Astrocyte (in vitro differentiated cells and primary cell): Measurements from ENCODE around the gene TRAF3IP3. TPM values are rescaled to one million over a fixed set of nuclear protein-coding genes. Genes with fewer than 3 reads are reported as not detected.

Source experiments
- DNase-seq: peaks from one replicate; pipeline ENCODE4 v3.0.0-alpha.2; 2010; ENCODE audit warnings: low read depth
- FAIRE-seq: peaks from 2 replicates; lab custom pipeline; 2011; peaks lifted over from hg19 to GRCh38; lab: Jason Lieb, UNC
- H2AFZ ChIP-seq: 2 replicates; pipeline ENCODE4 v1.6.0; 2012; ENCODE audit warnings: low read depth, low read length, inconsistent platforms
- H3K27ac ChIP-seq: 2 replicates; pipeline ENCODE4 v1.5.1; 2011; ENCODE audit warnings: low read depth, low read length, inconsistent platforms
- H3K27me3 ChIP-seq: 2 replicates; pipeline ENCODE4 v1.6.0; 2011; ENCODE audit warnings: low read length, inconsistent platforms; ENCODE audit not compliant: insufficient read depth
- H3K36me3 ChIP-seq: 2 replicates; pipeline ENCODE4 v1.5.1; 2011; ENCODE audit warnings: low read length, inconsistent platforms; ENCODE audit not compliant: insufficient read depth
- H3K4me1 ChIP-seq: 2 replicates; pipeline ENCODE4 v1.5.1; 2011; ENCODE audit warnings: low read length, inconsistent platforms; ENCODE audit not compliant: insufficient read depth
- H3K4me2 ChIP-seq: 2 replicates; pipeline ENCODE4 v1.6.0; 2012; ENCODE audit warnings: low read length, inconsistent platforms
- H3K4me3 ChIP-seq: 2 replicates; pipeline ENCODE4 v1.5.1; 2011; ENCODE audit warnings: low read depth, mild to moderate bottlenecking, low read length, inconsistent platforms; ENCODE audit not compliant: insufficient read depth
- H3K79me2 ChIP-seq: 2 replicates; pipeline ENCODE4 v1.6.0; 2012; ENCODE audit warnings: mild to moderate bottlenecking, low read length, inconsistent platforms; ENCODE audit not compliant: insufficient read depth
- H3K9ac ChIP-seq: 2 replicates; pipeline ENCODE4 v1.6.0; 2012; ENCODE audit warnings: mild to moderate bottlenecking, low read length, inconsistent platforms
- H3K9me3 ChIP-seq: 2 replicates; pipeline ENCODE4 v1.5.1; 2012; ENCODE audit warnings: low read depth, mild to moderate bottlenecking, low read length, inconsistent platforms; ENCODE audit not compliant: insufficient read depth
- H4K20me1 ChIP-seq: 2 replicates; pipeline ENCODE4 v1.6.0; 2012; ENCODE audit warnings: low read length, inconsistent platforms; ENCODE audit not compliant: insufficient read depth
- H3K27ac Mint-ChIP-seq: one replicate; pipeline ENCODE4 v1.8.0; 2021; ENCODE audit warnings: mild to moderate bottlenecking, mixed read lengths; ENCODE audit not compliant: unreplicated experiment
- H3K27me3 Mint-ChIP-seq: one replicate; pipeline ENCODE4 v1.8.0; 2021; ENCODE audit warnings: low read depth, mixed read lengths; ENCODE audit not compliant: unreplicated experiment
- H3K36me3 Mint-ChIP-seq: one replicate; pipeline ENCODE4 v1.8.0; 2021; ENCODE audit warnings: low read depth, mixed read lengths; ENCODE audit not compliant: unreplicated experiment
- H3K4me1 Mint-ChIP-seq: one replicate; pipeline ENCODE4 v1.8.0; 2021; ENCODE audit warnings: low read depth, mixed read lengths; ENCODE audit not compliant: unreplicated experiment
- H3K4me3 Mint-ChIP-seq: one replicate; pipeline ENCODE4 v1.8.0; 2021; ENCODE audit warnings: mild to moderate bottlenecking, moderate library complexity, mixed read lengths; ENCODE audit not compliant: unreplicated experiment
- H3K9me3 Mint-ChIP-seq: one replicate; pipeline ENCODE4 v1.8.0; 2021; ENCODE audit warnings: mild to moderate bottlenecking, mixed read lengths; ENCODE audit not compliant: unreplicated experiment
- CTCF ChIP-seq: IDR thresholded peaks from 2 replicates; pipeline ENCODE4 v1.5.1; 2011; ENCODE audit warnings: low read depth, mild to moderate bottlenecking, inconsistent platforms, low read length, moderate library complexity; ENCODE audit not compliant: insufficient read depth
- EZH2 ChIP-seq: IDR thresholded peaks from 2 replicates; pipeline ENCODE4 v1.6.1; 2012; ENCODE audit warnings: mild to moderate bottlenecking, low read length, inconsistent platforms; ENCODE audit not compliant: insufficient read depth
- total RNA-seq: library from RNA; stranded (reverse); gene quantifications from 2 replicates; pipeline ENCODE4 v1.2.1, GENCODE V29; 2021

The TRAF3IP3 gene
- total RNA-seq, 1 donor from 2014 or later = not detected

- H3K4me1 ChIP-seq = peaks cover 13% of the 10 kb centered on the region
- DNase-seq (peak; percentile 91), FAIRE-seq (peak; percentile 66)
- no peaks in the 10 kb centered on the region for H3K27me3 Mint-ChIP-seq
- no peaks in the 10 kb centered on the region for H4K20me1 ChIP-seq
- peak within 1 kb of the TSS; percentile 87 for H3K27ac ChIP-seq
- peak within 1 kb of the TSS; percentile 92 for H3K27ac Mint-ChIP-seq
- H3K36me3 ChIP-seq = no peaks in the 10 kb centered on the region
- peaks cover 10% of the 10 kb centered on the region for H3K79me2 ChIP-seq
- H3K4me3 Mint-ChIP-seq = peak within 1 kb of the TSS; percentile 96
- peak within 1 kb of the TSS; percentile 97 for H3K9ac ChIP-seq
- no peaks in the 10 kb centered on the region for H3K9me3 ChIP-seq
- H3K4me2 ChIP-seq = peak within 1 kb of the TSS; percentile 95
- H3K4me3 ChIP-seq = peak within 1 kb of the TSS; percentile 96
- H3K27me3 ChIP-seq = no peaks in the 10 kb centered on the region
- peak within 1 kb of the TSS; percentile 95 for H2AFZ ChIP-seq
- H3K36me3 Mint-ChIP-seq = peaks cover 7% of the 10 kb centered on the region
- TF ChIP-seq CTCF (no peak), EZH2 (no peak)
- H3K4me1 Mint-ChIP-seq = peaks cover 4% of the 10 kb centered on the region
- no peaks in the 10 kb centered on the region for H3K9me3 Mint-ChIP-seq
These were observed 28.7 kb downstream of the TRAF3IP3 start, which contains the start of gene C1orf74 for GRCh38 chr1:209784265-209785169. TSS of gene C1orf74 (minus strand) at chr1:209784559. CDS start at chr1:209783634, 925 bp downstream.

- no peak overlapping the region for H3K9ac ChIP-seq
- peaks cover 10% of the 10 kb centered on the region for H3K79me2 ChIP-seq
- no peaks in the 10 kb centered on the region for H3K36me3 ChIP-seq
- no peak overlapping the region for H3K4me3 ChIP-seq
- no peak for TF ChIP-seq CTCF
- TF ChIP-seq EZH2 = no peak
- no peaks in the 10 kb centered on the region for H4K20me1 ChIP-seq
- no peaks in the 10 kb centered on the region for H3K9me3 ChIP-seq
- H3K27me3 Mint-ChIP-seq = no peaks in the 10 kb centered on the region
- no peak overlapping the region for H3K27ac Mint-ChIP-seq
- no peak overlapping the region for H2AFZ ChIP-seq
- peaks cover 13% of the 10 kb centered on the region for H3K4me1 ChIP-seq
- H3K9me3 Mint-ChIP-seq = no peaks in the 10 kb centered on the region
- FAIRE-seq (no peak), DNase-seq (no peak)
- H3K27me3 ChIP-seq = no peaks in the 10 kb centered on the region
- H3K27ac ChIP-seq = no peak overlapping the region
- H3K36me3 Mint-ChIP-seq = peaks cover 12% of the 10 kb centered on the region
- H3K4me3 Mint-ChIP-seq = no peak overlapping the region
- H3K4me1 Mint-ChIP-seq = peaks cover 11% of the 10 kb centered on the region
- no peak overlapping the region for H3K4me2 ChIP-seq
These were observed 29.7 kb downstream of the TRAF3IP3 start for GRCh38 chr1:209785592-209785991.

- no peaks in the 10 kb centered on the region for H3K9me3 Mint-ChIP-seq
- Histone ChIP-seq H3K27me3 (no peaks in the 10 kb centered on the region), H3K4me3 (no peak overlapping the region), H3K79me2 (peaks cover 10% of the 10 kb centered on the region), H3K27ac (no peak overlapping the region), H3K36me3 (no peaks in the 10 kb centered on the region), H2AFZ (no peak overlapping the region), H4K20me1 (no peaks in the 10 kb centered on the region), H3K4me1 (peaks cover 13% of the 10 kb centered on the region), H3K9me3 (no peaks in the 10 kb centered on the region), H3K4me2 (no peak overlapping the region), H3K9ac (no peak overlapping the region)
- H3K4me3 Mint-ChIP-seq = no peak overlapping the region
- H3K27me3 Mint-ChIP-seq = no peaks in the 10 kb centered on the region
- H3K27ac Mint-ChIP-seq = no peak overlapping the region
- FAIRE-seq = no peak
- DNase-seq = no peak
- peaks cover 11% of the 10 kb centered on the region for H3K4me1 Mint-ChIP-seq
- H3K36me3 Mint-ChIP-seq = peaks cover 15% of the 10 kb centered on the region
- TF ChIP-seq CTCF (no peak), EZH2 (no peak)
These were observed 30.3 kb downstream of the TRAF3IP3 start for GRCh38 chr1:209786146-209786545.
